ENCODE measurements around the gene HDAC6.
"Not testable (repeated sequence)": the region's sequence is repeated elsewhere in the genome, so short reads cannot be mapped to it uniquely, and the experiment has no call there.

GRCh38 chrX:48872017-48872416 lies 70.2 kb downstream of the HDAC6 start:
- TF ChIP-seq ZNF274 (IDR thresholded peaks at IDR 0.05; ENCODE audit: insufficient read depth, insufficient read length); CTCF (IDR thresholded peaks at IDR 0.05 in 2 of 3, conservative IDR thresholded peaks at IDR 0.05 in 1 of 3; ENCODE audit: control insufficient read depth in 2 of 3, extremely low read depth in 1 of 3, insufficient read depth in 1 of 3, low read depth in 3 of 3, low read length in 3 of 3); FOXM1 (IDR thresholded peaks at IDR 0.05; ENCODE audit: low read depth, low read length); POLR2A (IDR thresholded peaks at IDR 0.05; ENCODE audit: low read depth, low read length); POLR2AphosphoS5 (IDR thresholded peaks at IDR 0.05; ENCODE audit: low read length); FOS (IDR thresholded peaks at IDR 0.05; ENCODE audit: borderline replicate concordance, extremely low read depth, insufficient read length); SIN3A (IDR thresholded peaks at IDR 0.05; ENCODE audit: low read depth, low read length); MAX (IDR thresholded peaks at IDR 0.05; ENCODE audit: low read depth, low read length); STAT3 (IDR thresholded peaks at IDR 0.05; ENCODE audit: low read depth, low read length); NR2C1 (IDR thresholded peaks at IDR 0.05); NR2C2 (IDR thresholded peaks at IDR 0.05; ENCODE audit: borderline replicate concordance, control insufficient read depth, insufficient read length, low read depth); JUNB (IDR thresholded peaks at IDR 0.05); RFX5 (IDR thresholded peaks at IDR 0.05; ENCODE audit: low read depth, low read length); RAD21 (IDR thresholded peaks at IDR 0.05; ENCODE audit: insufficient read depth, low read depth, low read length): not testable (repeated sequence)
